Skeletal muscle tissue (tissue), 4 donors: ENCODE measurements around the gene SMG6. TPM values are rescaled to one million over a fixed set of nuclear protein-coding genes. Genes with fewer than 3 reads are reported as not detected.
"Not testable (repeated sequence)": the region's sequence is repeated elsewhere in the genome, so short reads cannot be mapped to it uniquely, and the experiment has no call there.

Experiments
- H3K27ac ChIP-seq: one replicate; pipeline ENCODE4 v1.7.0; 2013; ENCODE audit warnings: mild to moderate bottlenecking, low read depth, low read length, inconsistent platforms
- H3K27me3 ChIP-seq, 3 donors: one replicate each; pipeline ENCODE4 v1.7.0; 2013; ENCODE audit warnings: low read length in 3 of 3; ENCODE audit not compliant: control insufficient read depth in 3 of 3, insufficient read depth in 3 of 3
- H3K36me3 ChIP-seq, 3 donors: one replicate each; pipeline ENCODE4 v1.7.0; 2013; ENCODE audit warnings: low read length in 3 of 3; ENCODE audit not compliant: control insufficient read depth in 3 of 3, insufficient read depth in 3 of 3
- H3K4me1 ChIP-seq, 3 donors: one replicate each; pipeline ENCODE4 v1.7.0; 2013; ENCODE audit warnings: low read length in 3 of 3, mild to moderate bottlenecking in 3 of 3; ENCODE audit not compliant: control insufficient read depth in 3 of 3, insufficient read depth in 3 of 3
- H3K4me3 ChIP-seq, 3 donors: one replicate each; pipeline ENCODE4 v1.7.0; 2013; ENCODE audit warnings: low read length in 3 of 3
- H3K9ac ChIP-seq, 3 donors: one replicate each; pipeline ENCODE4 v1.7.0; 2013; ENCODE audit warnings: low read length in 3 of 3, mild to moderate bottlenecking in 3 of 3, moderate library complexity in 2 of 3, low read depth in 1 of 3
- H3K9me3 ChIP-seq, 3 donors: one replicate each; pipeline ENCODE4 v1.7.0; 2013; ENCODE audit warnings: low read length in 3 of 3; ENCODE audit not compliant: control insufficient read depth in 3 of 3
- total RNA-seq: library from RNA; depleted of rRNA; stranded (reverse); fragments of >200 nt; gene quantifications from one replicate; pipeline ENCODE4 v1.2.3, GENCODE V29; 2014
- donor health status: Osteomylitis.

Gene SMG6
- total RNA-seq, 1 donor from 2014 or later = 13.6 TPM

DNA sequence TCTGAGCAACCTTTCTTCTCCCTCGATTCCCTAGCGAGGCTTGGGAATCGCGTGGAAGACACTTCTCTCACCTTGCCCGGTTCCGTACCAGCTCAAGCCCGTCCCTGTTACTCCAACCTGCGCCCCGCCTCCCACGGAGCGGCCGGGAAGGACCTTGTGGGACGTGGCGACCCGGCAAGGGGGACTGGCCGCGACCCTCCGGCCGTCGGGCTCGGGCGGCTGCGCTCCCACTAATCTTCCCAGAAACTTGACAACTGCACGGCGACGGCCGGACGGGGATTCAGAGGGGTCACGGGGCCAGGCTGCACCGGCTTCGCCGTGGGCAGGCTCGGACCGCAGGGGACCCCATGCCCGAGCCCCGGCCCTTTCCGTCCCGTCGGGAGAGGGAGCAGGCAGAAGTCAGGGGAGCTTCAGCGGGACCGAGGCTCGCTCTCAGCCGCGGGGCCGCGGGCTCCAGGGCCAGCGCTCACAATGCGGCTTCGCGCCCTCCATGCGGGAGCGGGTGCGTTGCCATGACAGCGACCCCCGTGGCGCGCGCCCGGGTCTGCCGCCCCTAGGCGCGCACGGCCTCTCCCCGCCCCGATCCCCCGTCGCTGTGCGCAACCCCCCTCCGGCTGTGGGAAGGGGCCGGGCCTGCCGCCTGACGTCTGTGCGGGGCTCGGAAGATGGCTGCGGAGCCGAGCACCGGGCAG is 33.4 kb upstream of the SMG6 start, which contains the start of gene SGSM2:
SGSM2 (plus strand) TSS at position 650 of the 692 bp plus-strand sequence. CDS start 188 bp downstream, outside the sequence.
- Histone ChIP-seq H3K4me3 (peak within 1 kb of the TSS; percentile 91 to 99 (median 99)), H3K27ac (peak within 1 kb of the TSS; percentile 86), H3K4me1 (peaks cover 16 to 36% (median 19%) of the 10 kb centered on the region in 3 donors), H3K27me3 (no peaks in the 10 kb centered on the region), H3K9ac (peak within 1 kb of the TSS; percentile 92 to 94 (median 93)), H3K36me3 (peaks cover 30 to 36% (median 30%) of the 10 kb centered on the region in 3 donors), H3K9me3 (no peaks in the 10 kb centered on the region)

DNA sequence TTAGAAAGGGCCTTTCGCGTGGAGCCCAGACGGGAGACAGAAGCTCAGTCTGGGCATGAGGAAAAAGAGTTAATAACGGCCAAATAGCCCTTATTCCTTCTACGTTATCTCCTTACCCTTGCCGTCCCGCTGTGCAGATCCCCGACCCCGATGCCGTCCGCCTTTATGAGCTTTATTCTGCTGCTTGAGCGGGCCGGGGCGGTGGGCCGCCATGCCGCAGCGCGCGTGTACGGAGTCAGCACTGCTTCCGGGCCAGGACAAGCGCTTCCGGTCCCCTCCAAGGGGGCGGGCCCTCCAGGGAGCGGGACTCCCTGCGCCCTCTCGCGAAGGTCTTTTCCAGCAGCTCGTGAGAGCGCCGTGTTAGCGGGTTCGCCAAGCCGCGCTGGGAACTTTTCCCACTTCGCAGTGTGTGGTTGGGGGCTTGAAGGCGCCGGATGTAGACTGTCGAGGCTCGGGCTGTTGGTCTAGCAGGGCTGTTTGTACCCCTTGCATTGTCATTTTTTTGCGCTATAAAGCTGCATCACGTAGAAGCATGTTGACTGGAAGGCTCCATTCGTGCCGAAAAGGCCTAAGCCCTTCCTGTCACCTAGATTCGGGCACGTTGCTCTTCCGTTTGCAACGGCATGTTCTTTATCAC is 32.7 kb upstream of the SMG6 start, which contains the start of gene TSR1:
TSR1 (minus strand) TSS at position 243 of the 637 bp plus-strand sequence; CDS start at position 213, 30 bp downstream.
- Histone ChIP-seq H3K9ac (peak within 1 kb of the TSS; percentile 92 to 94 (median 93)), H3K36me3 (peaks cover 36 to 38% (median 36%) of the 10 kb centered on the region in 3 donors)

DNA sequence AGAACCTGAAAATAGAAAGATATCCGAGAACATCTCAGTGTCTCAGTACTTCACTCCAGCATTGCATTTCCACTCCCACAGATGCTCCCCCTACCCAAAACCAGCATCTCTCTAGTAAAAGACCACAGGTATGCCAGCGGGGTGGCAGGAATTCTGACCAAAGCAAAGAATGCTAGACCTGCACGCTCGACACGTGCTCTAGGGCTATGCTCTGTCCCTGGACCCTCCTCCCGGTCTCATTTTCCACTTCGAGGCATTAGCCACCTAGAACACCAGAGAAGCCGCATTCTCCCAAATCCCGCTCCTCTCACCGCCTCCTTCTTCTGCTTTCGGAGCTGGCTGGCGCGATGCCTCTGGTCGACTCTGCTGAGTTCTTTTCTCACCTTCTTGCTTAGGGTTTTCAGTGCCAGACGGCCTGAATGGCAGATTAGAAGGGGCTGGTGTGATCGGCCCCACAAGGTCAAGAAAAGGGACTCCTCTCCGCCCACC is 32.2 kb upstream of the SMG6 start:
- H3K4me3 ChIP-seq = peak overlapping the region; percentile 91 to 99 (median 99)
- H3K9me3 ChIP-seq = no peaks in the 10 kb centered on the region
- H3K4me1 ChIP-seq = peaks cover 16 to 36% (median 19%) of the 10 kb centered on the region in 3 donors
- peaks cover 41 to 44% (median 42%) of the 10 kb centered on the region in 3 donors for H3K36me3 ChIP-seq
- peak overlapping the region; percentile 86 for H3K27ac ChIP-seq
- H3K27me3 ChIP-seq = no peaks in the 10 kb centered on the region
- peak overlapping the region; percentile 92 to 93 (median 93) for H3K9ac ChIP-seq

More for the DNA sequence above, 32.7 kb upstream of the SMG6 start, which contains the start of gene TSR1:
- peak within 1 kb of the TSS; percentile 86 for H3K27ac ChIP-seq
- peaks cover 16 to 36% (median 19%) of the 10 kb centered on the region in 3 donors for H3K4me1 ChIP-seq
- H3K4me3 ChIP-seq = peak within 1 kb of the TSS; percentile 91 to 99 (median 99)
- H3K9me3 ChIP-seq = no peaks in the 10 kb centered on the region
- no peaks in the 10 kb centered on the region for H3K27me3 ChIP-seq

DNA sequence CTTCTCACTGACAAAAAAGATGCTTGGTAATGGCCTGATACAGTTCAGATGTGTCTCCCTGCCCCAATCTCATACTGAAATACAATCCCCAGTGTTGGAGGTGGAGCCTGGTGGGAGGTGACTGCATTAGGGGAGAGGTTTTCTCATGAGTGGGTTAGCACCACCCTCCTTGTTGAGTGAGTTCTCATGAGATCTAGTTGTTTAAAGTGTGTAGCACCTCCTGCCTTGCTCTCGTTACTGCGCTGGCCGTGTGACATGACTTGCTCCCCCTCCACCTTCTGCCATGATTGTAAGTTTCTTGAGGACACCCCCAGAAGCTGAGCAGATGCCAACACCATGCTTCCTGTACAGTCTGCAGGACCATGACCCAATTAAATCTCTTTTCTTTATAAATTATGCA is 27.7 kb upstream of the SMG6 start:
- Histone ChIP-seq H3K9me3 (no peaks in the 10 kb centered on the region), H3K4me1 (peaks cover 9 to 23% (median 11%) of the 10 kb centered on the region in 3 donors), H3K36me3 (peaks cover 63 to 72% (median 64%) of the 10 kb centered on the region in 3 donors)

DNA sequence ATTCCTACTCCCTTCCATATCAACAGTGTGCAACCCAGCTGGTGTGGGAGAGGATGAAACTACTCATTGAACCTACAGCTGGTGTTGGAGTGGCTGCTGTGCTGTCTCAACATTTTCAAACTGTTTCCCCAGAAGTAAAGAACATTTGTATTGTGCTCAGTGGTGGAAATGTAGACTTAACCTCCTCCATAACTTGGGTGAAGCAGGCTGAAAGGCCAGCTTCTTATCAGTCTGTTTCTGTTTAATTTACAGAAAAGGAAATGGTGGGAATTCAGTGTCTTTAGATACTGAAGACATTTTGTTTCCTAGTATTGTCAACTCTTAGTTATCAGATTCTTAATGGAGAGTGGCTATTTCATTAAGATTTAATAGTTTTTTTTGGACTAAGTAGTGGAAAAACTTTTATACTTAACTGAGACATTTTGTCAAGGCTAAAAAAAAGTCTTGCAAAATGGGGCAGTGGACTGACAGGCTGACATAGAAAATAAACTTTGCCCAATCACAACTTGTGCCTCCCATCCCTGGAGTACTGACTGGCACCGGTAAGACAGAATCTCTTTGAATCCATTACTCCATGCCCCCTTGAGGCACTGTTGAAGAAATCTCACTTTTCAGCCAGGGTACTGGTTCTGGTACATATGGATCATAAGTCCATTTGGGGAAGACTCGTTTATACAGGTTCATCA is 20.2 kb upstream of the SMG6 start:
- no peak overlapping the region for H3K4me3 ChIP-seq
- H3K9me3 ChIP-seq = no peaks in the 10 kb centered on the region
- no peaks in the 10 kb centered on the region for H3K4me1 ChIP-seq
- H3K27me3 ChIP-seq = no peaks in the 10 kb centered on the region
- H3K27ac ChIP-seq = no peak overlapping the region
- H3K36me3 ChIP-seq = peaks cover 38 to 48% (median 43%) of the 10 kb centered on the region in 3 donors
- no peak overlapping the region for H3K9ac ChIP-seq

More for the DNA sequence above, 27.7 kb upstream of the SMG6 start:
- H3K27me3 ChIP-seq = no peaks in the 10 kb centered on the region
- H3K9ac ChIP-seq = no peak overlapping the region
- H3K27ac ChIP-seq = no peak overlapping the region
- H3K4me3 ChIP-seq = no peak overlapping the region

DNA sequence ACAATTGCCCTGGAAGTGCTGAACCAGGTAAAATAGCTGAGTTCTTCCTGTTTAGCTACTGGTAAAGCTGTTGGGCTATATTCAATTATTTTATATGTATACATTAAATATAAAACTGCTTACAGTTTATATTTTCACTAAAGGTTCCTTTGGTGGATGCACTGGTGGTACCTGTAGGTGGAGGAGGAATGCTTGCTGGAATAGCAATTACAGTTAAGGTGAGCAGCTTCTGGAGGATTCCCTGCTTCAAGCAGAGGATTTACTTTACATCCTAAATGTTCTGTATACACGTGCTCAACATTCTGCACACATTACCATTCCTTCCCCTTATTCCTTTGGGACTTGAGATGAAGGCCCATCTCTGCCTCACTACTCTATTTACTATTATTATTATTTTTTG is 17.8 kb upstream of the SMG6 start:
- H3K9me3 ChIP-seq = no peaks in the 10 kb centered on the region
- H3K4me1 ChIP-seq = no peaks in the 10 kb centered on the region
- no peak overlapping the region for H3K9ac ChIP-seq
- H3K27ac ChIP-seq = no peak overlapping the region
- H3K4me3 ChIP-seq = no peak overlapping the region
- no peaks in the 10 kb centered on the region for H3K27me3 ChIP-seq
- peaks cover 32 to 40% (median 34%) of the 10 kb centered on the region in 3 donors for H3K36me3 ChIP-seq

DNA sequence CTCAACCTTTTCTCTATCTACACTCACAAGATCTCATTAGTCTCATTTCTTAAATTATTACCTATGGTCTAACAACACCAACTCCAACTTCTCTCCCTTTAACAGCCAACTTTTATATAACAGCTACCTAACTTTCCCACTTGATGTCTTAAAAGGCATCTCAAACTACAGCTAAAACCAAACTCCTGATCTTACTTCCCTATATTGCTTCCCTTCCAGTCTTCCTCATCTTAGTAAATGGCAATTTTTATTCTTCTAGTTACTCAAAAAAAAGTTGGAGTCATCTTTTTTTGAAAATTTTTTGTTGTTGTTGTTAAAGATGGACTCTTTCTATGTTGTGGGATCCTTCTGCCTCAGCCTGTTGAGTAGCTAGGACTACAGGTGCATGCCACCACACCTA is 15.5 kb upstream of the SMG6 start:
- Histone ChIP-seq H3K9ac (no peak overlapping the region), H3K9me3 (no peaks in the 10 kb centered on the region), H3K27ac (no peak overlapping the region), H3K36me3 (peaks cover 15 to 20% (median 16%) of the 10 kb centered on the region in 3 donors), H3K4me3 (no peak overlapping the region), H3K27me3 (no peaks in the 10 kb centered on the region), H3K4me1 (no peaks in the 10 kb centered on the region)

DNA sequence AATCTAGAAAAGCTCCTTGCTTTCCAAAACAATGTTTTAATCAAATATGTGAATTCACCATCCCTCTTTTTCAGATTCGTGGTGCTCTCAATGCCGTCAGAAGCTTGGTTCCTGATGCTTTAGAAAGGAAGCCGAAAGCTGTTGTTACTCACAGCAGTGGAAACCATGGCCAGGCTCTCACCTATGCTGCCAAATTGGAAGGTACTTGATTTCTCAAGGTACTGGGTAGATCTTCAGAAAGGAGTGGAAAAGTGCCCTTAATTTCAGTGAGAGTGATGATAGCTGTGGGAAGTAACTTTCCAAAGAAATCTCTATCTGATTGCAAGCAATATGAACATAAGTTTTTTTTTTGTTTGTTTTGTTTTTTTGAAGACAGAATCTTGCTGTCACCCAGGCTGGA is 14.2 kb upstream of the SMG6 start:
- H3K9me3 ChIP-seq = no peaks in the 10 kb centered on the region
- H3K36me3 ChIP-seq = peaks cover 2 to 7% (median 4%) of the 10 kb centered on the region in 3 donors
- no peak overlapping the region for H3K27ac ChIP-seq
- no peaks in the 10 kb centered on the region for H3K27me3 ChIP-seq
- H3K9ac ChIP-seq = no peak overlapping the region
- H3K4me3 ChIP-seq = no peak overlapping the region
- H3K4me1 ChIP-seq = no peaks in the 10 kb centered on the region

DNA sequence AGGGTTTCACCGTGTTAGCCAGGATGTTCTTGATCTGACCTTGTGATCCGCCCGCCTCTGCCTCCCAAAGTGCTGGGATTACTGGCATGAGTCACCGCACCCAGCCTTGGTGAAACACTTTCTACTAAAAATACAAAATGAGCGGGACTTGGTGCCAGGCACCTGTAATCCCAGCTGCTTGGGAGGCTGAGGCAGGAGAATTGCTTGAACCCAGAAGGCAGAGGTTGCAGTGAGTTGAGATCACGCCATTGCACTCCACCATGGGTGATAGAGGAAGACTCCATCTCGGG is 13.3 kb upstream of the SMG6 start:
- not testable (repeated sequence) for H3K4me3 ChIP-seq, H3K9ac ChIP-seq, H3K36me3 ChIP-seq, H3K9me3 ChIP-seq, H3K4me1 ChIP-seq, H3K27ac ChIP-seq, H3K27me3 ChIP-seq
